Adipocyte (in vitro differentiated cells): Measurements from ENCODE around the gene SLC27A1.
A peak's percentile ranks its signal among the peaks of the same experiment; 100 is the strongest.
"Not testable (repeated sequence)": the region's sequence is repeated elsewhere in the genome, so short reads cannot be mapped to it uniquely, and the experiment has no call there.

ENCODE experiments used
- DNase-seq: peaks from one replicate; pipeline ENCODE4 v3.0.0-alpha.2; 2015; ENCODE audit warnings: low read depth
- H3K27me3 ChIP-seq: replicated peaks from 2 replicates; pipeline ENCODE4 v1.7.0; 2013; ENCODE audit warnings: mild to moderate bottlenecking, low read length, moderate library complexity; ENCODE audit not compliant: control insufficient read depth, insufficient read depth
- H3K36me3 ChIP-seq: 2 replicates; pipeline ENCODE4 v1.7.0; 2013; ENCODE audit warnings: low read length, mild to moderate bottlenecking, moderate library complexity; ENCODE audit not compliant: control insufficient read depth, insufficient read depth, severe bottlenecking
- H3K4me1 ChIP-seq: 2 replicates; pipeline ENCODE4 v1.7.0; 2013; ENCODE audit warnings: mild to moderate bottlenecking, low read length, moderate library complexity; ENCODE audit not compliant: control insufficient read depth, insufficient read depth
- H3K4me3 ChIP-seq: 2 replicates; pipeline ENCODE4 v1.7.0; 2013; ENCODE audit warnings: mild to moderate bottlenecking, low read length, moderate library complexity
- H3K9ac ChIP-seq: 2 replicates; pipeline ENCODE4 v1.7.0; 2013; ENCODE audit warnings: mild to moderate bottlenecking, low read length, moderate library complexity
- H3K9me3 ChIP-seq: 2 replicates; pipeline ENCODE4 v1.7.0; 2013; ENCODE audit warnings: mild to moderate bottlenecking, low read length, moderate library complexity; ENCODE audit not compliant: control insufficient read depth

The SLC27A1 gene

GRCh38 chr19:17491287-17491686 lies 21.0 kb downstream of the SLC27A1 start:
- no peak for DNase-seq
- H3K4me3 ChIP-seq, result no peak overlapping the region
- no peaks in the 10 kb centered on the region for H3K9me3 ChIP-seq
- no peaks in the 10 kb centered on the region for H3K27me3 ChIP-seq
- peaks cover 43% of the 10 kb centered on the region for H3K36me3 ChIP-seq
- peaks cover 12% of the 10 kb centered on the region for H3K4me1 ChIP-seq
- H3K9ac ChIP-seq, result no peak overlapping the region

- DNase-seq, result no peak
- peaks cover 31% of the 10 kb centered on the region for H3K36me3 ChIP-seq
- no peak overlapping the region for H3K9ac ChIP-seq
- peaks cover 23% of the 10 kb centered on the region for H3K4me1 ChIP-seq
- no peaks in the 10 kb centered on the region for H3K27me3 ChIP-seq
- no peaks in the 10 kb centered on the region for H3K9me3 ChIP-seq
- no peak overlapping the region for H3K4me3 ChIP-seq
Observed at GRCh38 chr19:17495639-17496296, 25.4 kb downstream of the SLC27A1 start.

GRCh38 chr19:17496337-17496997 lies 26.1 kb downstream of the SLC27A1 start:
- Histone ChIP-seq H3K36me3 (peaks cover 33% of the 10 kb centered on the region), H3K4me1 (peaks cover 17% of the 10 kb centered on the region), H3K4me3 (no peak overlapping the region), H3K9ac (no peak overlapping the region), H3K27me3 (no peaks in the 10 kb centered on the region), H3K9me3 (no peaks in the 10 kb centered on the region)
- DNase-seq, result peak; percentile 78

GRCh38 chr19:17497149-17497798 lies 26.9 kb downstream of the SLC27A1 start:
- no peaks in the 10 kb centered on the region for H3K27me3 ChIP-seq
- H3K9me3 ChIP-seq, result no peaks in the 10 kb centered on the region
- H3K4me3 ChIP-seq, result no peak overlapping the region
- no peak for DNase-seq
- H3K4me1 ChIP-seq, result peaks cover 16% of the 10 kb centered on the region
- H3K36me3 ChIP-seq, result peaks cover 31% of the 10 kb centered on the region
- no peak overlapping the region for H3K9ac ChIP-seq

- Histone ChIP-seq H3K36me3 (peaks cover 35% of the 10 kb centered on the region), H3K4me1 (peaks cover 18% of the 10 kb centered on the region)
- H3K9ac ChIP-seq, DNase-seq, H3K27me3 ChIP-seq, H3K9me3 ChIP-seq, H3K4me3 ChIP-seq: not testable (repeated sequence)
Observed at GRCh38 chr19:17499025-17499424, 28.7 kb downstream of the SLC27A1 start.

- Histone ChIP-seq H3K9ac (peak overlapping the region; percentile 9), H3K4me1 (peaks cover 26% of the 10 kb centered on the region), H3K27me3 (no peaks in the 10 kb centered on the region), H3K36me3 (peaks cover 42% of the 10 kb centered on the region), H3K4me3 (peak overlapping the region; percentile 6), H3K9me3 (no peaks in the 10 kb centered on the region)
- DNase-seq, result no peak
Observed at GRCh38 chr19:17499648-17500446, 29.5 kb downstream of the SLC27A1 start.

GRCh38 chr19:17500447-17501198 lies 30.3 kb downstream of the SLC27A1 start:
- Histone ChIP-seq H3K4me3 (no peak overlapping the region), H3K36me3 (peaks cover 44% of the 10 kb centered on the region), H3K9me3 (no peaks in the 10 kb centered on the region), H3K9ac (peak overlapping the region; percentile 9), H3K27me3 (no peaks in the 10 kb centered on the region), H3K4me1 (peaks cover 32% of the 10 kb centered on the region)
- DNase-seq, result no peak

GRCh38 chr19:17503240-17503639 lies 32.9 kb downstream of the SLC27A1 start:
- no peak for DNase-seq
- H3K36me3 ChIP-seq, result peaks cover 30% of the 10 kb centered on the region
- no peaks in the 10 kb centered on the region for H3K27me3 ChIP-seq
- H3K9ac ChIP-seq, result no peak overlapping the region
- peaks cover 41% of the 10 kb centered on the region for H3K4me1 ChIP-seq
- H3K9me3 ChIP-seq, result no peaks in the 10 kb centered on the region
- H3K4me3 ChIP-seq, result no peak overlapping the region

GRCh38 chr19:17504030-17504429 lies 33.7 kb downstream of the SLC27A1 start:
- Histone ChIP-seq H3K4me3 (no peak overlapping the region), H3K9ac (peak overlapping the region; percentile 66), H3K27me3 (no peaks in the 10 kb centered on the region), H3K36me3 (peaks cover 30% of the 10 kb centered on the region), H3K4me1 (peaks cover 49% of the 10 kb centered on the region), H3K9me3 (no peaks in the 10 kb centered on the region)
- DNase-seq, result no peak

- no peaks in the 10 kb centered on the region for H3K27me3 ChIP-seq
- no peaks in the 10 kb centered on the region for H3K9me3 ChIP-seq
- H3K4me3 ChIP-seq, result no peak overlapping the region
- H3K4me1 ChIP-seq, result peaks cover 49% of the 10 kb centered on the region
- H3K36me3 ChIP-seq, result peaks cover 30% of the 10 kb centered on the region
- no peak for DNase-seq
- peak overlapping the region; percentile 66 for H3K9ac ChIP-seq
Observed at GRCh38 chr19:17504456-17504855, 34.1 kb downstream of the SLC27A1 start.
